WI38 (cell line): ENCODE results near the gene CUEDC1.
"Not testable (repeated sequence)": the region's sequence is repeated elsewhere in the genome, so short reads cannot be mapped to it uniquely, and the experiment has no call there.

ENCODE experiments used
- H3K4me3 ChIP-seq: 2 replicates; pipeline ENCODE4 v1.5.1; 2011; ENCODE audit warnings: low read depth, mild to moderate bottlenecking, control low read depth, low read length
- CTCF ChIP-seq: IDR thresholded peaks from 2 replicates; pipeline ENCODE4 v1.5.1; 2012; ENCODE audit warnings: low read depth, mild to moderate bottlenecking, control low read depth, low read length

CUEDC1 gene

GRCh38 chr17:57984261-57984890 lies 29.2 kb upstream of the CUEDC1 start:
- no peak for TF ChIP-seq CTCF
- H3K4me3 ChIP-seq: peak overlapping the region; percentile 77

GRCh38 chr17:57983446-57983845 lies 28.2 kb upstream of the CUEDC1 start:
- no peak for TF ChIP-seq CTCF
- no peak overlapping the region for H3K4me3 ChIP-seq

GRCh38 chr17:57982452-57983170 lies 27.4 kb upstream of the CUEDC1 start:
- TF ChIP-seq CTCF: no peak
- H3K4me3 ChIP-seq: no peak overlapping the region

GRCh38 chr17:57980522-57980921 lies 25.3 kb upstream of the CUEDC1 start:
- H3K4me3 ChIP-seq: no peak overlapping the region
- no peak for TF ChIP-seq CTCF

GRCh38 chr17:57979076-57979475 lies 23.9 kb upstream of the CUEDC1 start:
- TF ChIP-seq CTCF: no peak
- no peak overlapping the region for H3K4me3 ChIP-seq

- no peak overlapping the region for H3K4me3 ChIP-seq
- TF ChIP-seq CTCF: no peak
Measured at GRCh38 chr17:57976594-57976993, 21.4 kb upstream of the CUEDC1 start.

GRCh38 chr17:57975044-57975443 lies 19.8 kb upstream of the CUEDC1 start:
- H3K4me3 ChIP-seq: no peak overlapping the region
- no peak for TF ChIP-seq CTCF

GRCh38 chr17:57974053-57974824 lies 19.0 kb upstream of the CUEDC1 start:
- H3K4me3 ChIP-seq: not testable (repeated sequence)
